Measurements from ENCODE around the gene GPN1. TPM values are rescaled to one million over a fixed set of nuclear protein-coding genes. Genes with fewer than 3 reads are reported as not detected.
A peak's percentile ranks its signal among the peaks of the same experiment; 100 is the strongest.
"Not testable (repeated sequence)": the region's sequence is repeated elsewhere in the genome, so short reads cannot be mapped to it uniquely, and the experiment has no call there.

The GPN1 gene
- total RNA-seq, 2 donors from 2014 or later, result 23.4 to 27.6 TPM

DNA sequence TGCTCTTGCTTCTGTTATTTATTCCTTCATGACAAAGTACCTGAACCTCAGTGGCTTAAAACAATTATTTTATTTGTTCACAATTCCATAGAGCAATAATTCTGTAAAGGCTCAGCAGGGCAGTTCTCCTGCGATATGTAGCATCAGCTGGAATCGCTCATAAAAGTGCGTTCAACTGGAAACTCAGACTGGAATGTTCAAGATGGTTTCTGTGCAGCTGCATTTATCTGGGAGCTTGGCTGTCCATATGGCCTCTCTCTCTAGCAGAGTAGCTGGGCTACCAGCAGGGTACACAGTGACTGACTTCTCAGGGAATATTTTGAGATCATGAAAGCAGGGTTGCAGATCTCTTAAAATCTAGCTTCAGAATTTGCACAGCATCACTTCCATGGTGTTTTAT lies 13.5 kb upstream of the GPN1 start:
- no peaks in the 10 kb centered on the region for H3K27me3 ChIP-seq
- no peaks in the 10 kb centered on the region for H3K9me3 ChIP-seq
- TF ChIP-seq, protein P1, sequence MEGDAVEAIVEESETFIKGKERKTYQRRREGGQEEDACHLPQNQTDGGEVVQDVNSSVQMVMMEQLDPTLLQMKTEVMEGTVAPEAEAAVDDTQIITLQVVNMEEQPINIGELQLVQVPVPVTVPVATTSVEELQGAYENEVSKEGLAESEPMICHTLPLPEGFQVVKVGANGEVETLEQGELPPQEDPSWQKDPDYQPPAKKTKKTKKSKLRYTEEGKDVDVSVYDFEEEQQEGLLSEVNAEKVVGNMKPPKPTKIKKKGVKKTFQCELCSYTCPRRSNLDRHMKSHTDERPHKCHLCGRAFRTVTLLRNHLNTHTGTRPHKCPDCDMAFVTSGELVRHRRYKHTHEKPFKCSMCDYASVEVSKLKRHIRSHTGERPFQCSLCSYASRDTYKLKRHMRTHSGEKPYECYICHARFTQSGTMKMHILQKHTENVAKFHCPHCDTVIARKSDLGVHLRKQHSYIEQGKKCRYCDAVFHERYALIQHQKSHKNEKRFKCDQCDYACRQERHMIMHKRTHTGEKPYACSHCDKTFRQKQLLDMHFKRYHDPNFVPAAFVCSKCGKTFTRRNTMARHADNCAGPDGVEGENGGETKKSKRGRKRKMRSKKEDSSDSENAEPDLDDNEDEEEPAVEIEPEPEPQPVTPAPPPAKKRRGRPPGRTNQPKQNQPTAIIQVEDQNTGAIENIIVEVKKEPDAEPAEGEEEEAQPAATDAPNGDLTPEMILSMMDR (IDR thresholded peaks at IDR 0.05), result no peak
- no peak overlapping the region for H3K4me3 ChIP-seq
- no peak overlapping the region for H3K27ac ChIP-seq
- DNase-seq, result no peak
- no peaks in the 10 kb centered on the region for H3K4me1 ChIP-seq
- intact Hi-C loops (cut with DNase I), result no loop called here
- peaks cover 8% of the 10 kb centered on the region for H3K36me3 ChIP-seq
- no peak overlapping the region for H3K9ac ChIP-seq (ENCODE audit: low read depth in 2 of 2, low read length in 2 of 2)

GRCh38 chr2:27621524-27621923 lies 7.3 kb upstream of the GPN1 start:
- no peaks in the 10 kb centered on the region for H3K27me3 ChIP-seq
- no peak overlapping the region for H3K9ac ChIP-seq (ENCODE audit: low read depth in 2 of 2, low read length in 2 of 2)
- DNase-seq, result no peak
- no peaks in the 10 kb centered on the region for H3K9me3 ChIP-seq
- TF ChIP-seq, protein P1 (IDR thresholded peaks at IDR 0.05), result no peak
- peaks cover 8% of the 10 kb centered on the region for H3K36me3 ChIP-seq
- intact Hi-C loops (cut with DNase I), result no loop called here
- no peak overlapping the region for H3K27ac ChIP-seq
- no peaks in the 10 kb centered on the region for H3K4me1 ChIP-seq
- H3K4me3 ChIP-seq, result no peak overlapping the region

DNA sequence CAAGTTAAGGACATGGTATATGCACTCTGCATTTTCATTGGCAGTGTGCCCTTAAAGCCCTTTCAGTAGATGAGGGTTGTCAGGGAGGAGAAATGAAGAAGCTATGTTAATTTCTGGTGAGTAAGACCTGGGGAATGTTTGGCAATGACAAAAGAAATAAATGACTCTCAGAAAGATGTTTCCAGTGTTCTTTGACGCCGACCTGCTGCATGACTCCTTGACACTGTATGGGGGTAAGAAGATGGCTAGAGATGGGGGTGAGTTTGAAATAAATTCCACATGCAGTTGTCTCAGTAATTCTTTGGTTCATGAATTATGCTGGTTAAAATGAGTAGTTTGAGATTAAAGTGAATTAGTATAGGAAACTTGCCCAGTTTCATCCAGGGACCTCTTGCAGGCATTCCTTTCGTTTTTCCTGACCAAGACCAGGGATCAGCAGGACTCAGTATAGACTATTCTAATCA lies 5.9 kb upstream of the GPN1 start:
- intact Hi-C loops (cut with DNase I), result no loop called here
- H3K27me3 ChIP-seq, result no peaks in the 10 kb centered on the region
- H3K4me3 ChIP-seq, result no peak overlapping the region
- no peak overlapping the region for H3K9ac ChIP-seq (ENCODE audit: low read depth in 2 of 2, low read length in 2 of 2)
- no peaks in the 10 kb centered on the region for H3K9me3 ChIP-seq
- no peaks in the 10 kb centered on the region for H3K4me1 ChIP-seq
- H3K27ac ChIP-seq, result no peak overlapping the region
- TF ChIP-seq, protein P1 (IDR thresholded peaks at IDR 0.05), result no peak
- DNase-seq, result no peak
- no peaks in the 10 kb centered on the region for H3K36me3 ChIP-seq

GRCh38 chr2:27624943-27625342 lies 3.9 kb upstream of the GPN1 start:
- H3K4me1 ChIP-seq, result peaks cover 6% of the 10 kb centered on the region

DNA sequence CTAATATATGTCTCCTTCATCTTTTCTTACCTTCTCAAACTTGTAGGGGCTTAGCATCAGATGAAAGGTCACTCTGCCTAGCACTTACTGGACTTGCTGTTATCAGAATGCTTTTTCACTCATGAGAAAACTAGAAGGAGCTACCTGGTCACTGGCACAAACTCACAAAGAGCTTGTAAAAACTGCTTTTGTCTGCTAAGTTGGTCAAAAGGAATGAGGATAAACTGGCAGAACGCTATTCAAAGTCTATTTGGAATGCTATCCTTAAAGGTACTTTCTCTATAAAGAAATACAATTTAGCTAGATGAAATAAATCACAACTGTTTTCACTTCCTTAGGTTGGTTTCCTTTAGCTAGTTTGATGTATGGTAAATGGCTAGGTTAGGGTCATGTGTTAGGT lies 2.5 kb upstream of the GPN1 start:
- DNase-seq; H3K27ac ChIP-seq; intact Hi-C loops (cut with DNase I): not testable (repeated sequence)

More at GRCh38 chr2:27624943-27625342, 3.9 kb upstream of the GPN1 start:
- Histone ChIP-seq H3K36me3 (no peaks in the 10 kb centered on the region), H3K9me3 (no peaks in the 10 kb centered on the region), H3K4me3 (no peak overlapping the region), H3K9ac (ENCODE audit: low read depth in 2 of 2, low read length in 2 of 2) (no peak overlapping the region), H3K27ac (no peak overlapping the region), H3K27me3 (no peaks in the 10 kb centered on the region)
- intact Hi-C loops (cut with DNase I), result no loop called here
- TF ChIP-seq, protein P1 (IDR thresholded peaks at IDR 0.05), result no peak
- DNase-seq, result no peak

DNA sequence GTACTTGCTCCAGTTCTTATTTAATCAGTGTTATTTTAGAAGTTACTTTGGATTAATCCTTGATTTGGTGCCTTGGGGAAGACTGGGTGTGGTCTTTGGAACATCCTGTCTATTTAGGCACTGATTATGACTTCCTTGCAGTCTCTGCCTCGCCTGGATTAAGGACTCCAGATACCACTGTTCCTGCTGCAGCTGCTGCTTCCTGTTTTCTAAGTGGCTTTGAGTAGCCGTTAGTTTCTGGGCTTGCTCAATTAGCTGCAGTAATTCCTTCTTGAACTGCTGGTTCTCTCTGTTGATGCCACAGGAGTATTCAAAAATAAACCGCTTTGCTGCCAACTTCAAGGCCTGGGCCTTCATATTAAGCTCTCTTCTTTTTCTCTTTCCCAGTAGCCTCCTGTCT lies 1.9 kb upstream of the GPN1 start:
- H3K4me3 ChIP-seq; DNase-seq; H3K9ac ChIP-seq (ENCODE audit: low read depth in 2 of 2, low read length in 2 of 2); intact Hi-C loops (cut with DNase I); H3K9me3 ChIP-seq; H3K4me1 ChIP-seq; H3K27me3 ChIP-seq; H3K36me3 ChIP-seq: not testable (repeated sequence)
- peak overlapping the region; percentile 20 for H3K27ac ChIP-seq

More for the DNA sequence above, 2.5 kb upstream of the GPN1 start:
- not testable (repeated sequence) for H3K9me3 ChIP-seq; H3K9ac ChIP-seq (ENCODE audit: low read depth in 2 of 2, low read length in 2 of 2); H3K4me1 ChIP-seq; H3K36me3 ChIP-seq; H3K4me3 ChIP-seq; H3K27me3 ChIP-seq
